ENCODE data around the gene CHRNA7. TPM values are rescaled to one million over a fixed set of nuclear protein-coding genes. Genes with fewer than 3 reads are reported as not detected.

Gene CHRNA7
- total RNA-seq, 2 experiments from 2014 or later: not detected

DNA sequence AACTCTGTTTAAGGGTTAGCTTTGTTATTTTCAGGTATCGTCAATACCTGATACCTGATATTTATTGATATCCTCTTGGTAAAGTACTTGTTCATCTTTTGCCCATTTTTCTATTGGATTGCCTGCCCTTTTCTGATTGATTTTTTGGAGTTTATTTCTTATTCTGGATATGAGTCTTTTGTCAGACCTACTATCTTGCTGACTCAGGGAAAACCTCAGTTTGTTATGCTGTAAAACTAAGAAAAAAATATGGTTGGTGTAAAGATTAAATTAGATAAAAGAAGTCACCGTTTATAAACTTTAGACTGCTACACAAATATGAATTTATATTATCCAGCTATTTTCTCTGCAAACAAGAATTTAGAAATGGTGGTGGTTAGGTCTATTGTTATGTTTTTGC lies 65.9 kb downstream of the CHRNA7 start:
- no peak for DNase-seq
- no peaks in the 10 kb centered on the region for H3K36me3 Mint-ChIP-seq
- CTCF ChIA-PET: no interaction called here
- POLR2A ChIA-PET: no interaction called here
- no peak overlapping the region for H3K4me3 Mint-ChIP-seq
- H3K4me1 Mint-ChIP-seq (ENCODE audit: low read depth): no peaks in the 10 kb centered on the region
- no peak overlapping the region for H3K27ac Mint-ChIP-seq
- H3K9me3 Mint-ChIP-seq: no peaks in the 10 kb centered on the region
- peaks cover 21% of the 10 kb centered on the region for H3K27me3 Mint-ChIP-seq
- intact Hi-C loops (cut with micrococcal nuclease): no loop called here

DNA sequence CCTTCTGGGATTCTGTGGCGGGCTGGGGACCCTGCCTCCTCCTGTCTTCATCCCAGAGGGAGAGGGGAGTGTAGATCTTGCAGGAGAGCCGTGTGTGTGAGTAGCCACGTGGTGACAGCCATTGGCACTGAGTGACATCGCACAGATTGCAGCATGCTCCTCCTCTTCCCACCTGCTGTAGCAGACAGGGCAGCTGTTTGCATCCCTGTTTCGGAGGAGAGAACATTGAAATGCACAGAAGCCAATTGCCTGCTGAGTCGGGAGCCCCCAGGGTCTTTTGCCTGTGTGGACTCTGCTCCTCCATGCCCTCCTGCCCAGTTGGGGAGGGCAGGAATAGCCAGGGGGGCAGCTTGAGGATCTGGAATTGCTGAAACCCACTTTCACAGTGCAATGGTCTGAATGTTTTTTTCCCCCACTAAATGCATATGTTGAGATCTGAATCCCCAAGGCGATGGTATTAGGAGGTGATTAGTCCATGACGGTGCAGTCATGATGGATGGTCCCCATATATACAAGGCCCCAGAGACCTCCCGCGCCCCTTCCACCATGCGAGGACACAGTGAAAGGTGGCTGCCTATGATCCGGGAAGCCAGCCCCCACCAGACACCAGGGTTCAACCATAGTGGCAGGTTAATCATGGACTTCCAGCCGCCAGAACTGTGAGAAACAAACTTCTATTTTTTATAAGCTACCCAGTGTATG lies 66.8 kb downstream of the CHRNA7 start:
- no peak overlapping the region for H3K27ac Mint-ChIP-seq
- DNase-seq: no peak
- CTCF ChIA-PET: no interaction called here
- no peaks in the 10 kb centered on the region for H3K9me3 Mint-ChIP-seq
- intact Hi-C loops (cut with micrococcal nuclease): no loop called here
- H3K4me3 Mint-ChIP-seq: no peak overlapping the region
- POLR2A ChIA-PET: no interaction called here
- H3K4me1 Mint-ChIP-seq (ENCODE audit: low read depth): no peaks in the 10 kb centered on the region
- no peaks in the 10 kb centered on the region for H3K36me3 Mint-ChIP-seq
- peaks cover 21% of the 10 kb centered on the region for H3K27me3 Mint-ChIP-seq

DNA sequence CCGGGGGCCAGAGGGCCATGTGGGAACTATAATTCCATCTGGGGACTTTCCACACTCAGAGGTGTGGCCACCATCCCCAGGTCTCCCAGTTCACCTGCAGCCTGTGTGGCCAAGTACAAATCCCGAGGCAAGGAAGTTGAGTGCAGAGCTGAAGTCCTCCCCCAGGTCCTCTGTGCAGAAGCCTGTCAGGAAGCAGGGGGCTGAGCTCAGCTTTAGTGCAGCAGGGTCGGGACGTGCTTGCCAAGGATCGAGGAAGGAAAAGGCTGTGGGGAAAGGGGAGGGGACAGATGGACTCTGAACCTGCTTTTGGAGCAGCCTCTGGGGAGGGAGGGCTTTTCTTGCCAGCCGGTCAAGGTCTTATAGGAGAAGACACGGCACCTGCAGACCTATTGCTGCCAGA lies 67.7 kb downstream of the CHRNA7 start:
- Mint-ChIP-seq H3K4me1 (ENCODE audit: low read depth) (no peaks in the 10 kb centered on the region), H3K9me3 (no peaks in the 10 kb centered on the region), H3K27me3 (peaks cover 22% of the 10 kb centered on the region), H3K4me3 (no peak overlapping the region), H3K36me3 (no peaks in the 10 kb centered on the region), H3K27ac (no peak overlapping the region)
- POLR2A ChIA-PET: no interaction called here
- CTCF ChIA-PET: no interaction called here
- intact Hi-C loops (cut with micrococcal nuclease): no loop called here
- DNase-seq: no peak

DNA sequence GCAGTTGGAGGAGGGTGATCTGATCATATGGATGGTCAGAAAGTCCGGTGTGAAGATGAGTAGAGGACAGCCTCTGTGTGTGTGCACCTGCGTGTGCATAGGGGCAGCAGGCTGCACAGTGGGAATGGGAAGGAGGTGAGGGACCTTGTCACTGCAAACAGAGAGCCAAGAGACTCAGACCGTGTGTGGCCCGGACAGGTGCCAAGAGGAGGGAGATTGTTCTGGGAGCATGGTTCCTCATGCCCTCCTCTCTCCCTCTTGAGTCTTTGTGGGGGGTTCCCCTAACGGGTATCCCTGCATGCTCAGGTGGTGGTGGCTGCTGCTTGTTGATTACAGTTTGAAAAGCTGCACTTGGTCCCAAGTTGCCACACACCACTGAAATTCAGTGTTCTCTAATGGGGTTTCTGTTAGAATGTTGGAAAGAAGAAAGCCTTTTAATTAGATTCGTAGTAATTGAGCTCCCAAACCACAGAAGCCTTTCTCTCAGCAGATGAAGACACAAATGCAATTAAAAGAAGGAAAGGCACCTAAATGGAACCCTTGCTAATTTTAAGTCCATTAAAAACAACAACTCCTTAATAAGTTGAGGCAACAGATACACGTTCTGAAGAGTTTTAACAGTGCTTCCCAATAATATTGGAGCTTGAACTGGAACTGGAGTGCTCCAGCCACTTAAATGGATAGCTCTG lies 68.9 kb downstream of the CHRNA7 start:
- H3K4me1 Mint-ChIP-seq (ENCODE audit: low read depth): no peaks in the 10 kb centered on the region
- H3K4me3 Mint-ChIP-seq: no peak overlapping the region
- intact Hi-C loops (cut with micrococcal nuclease): no loop called here
- no peaks in the 10 kb centered on the region for H3K36me3 Mint-ChIP-seq
- H3K27ac Mint-ChIP-seq: no peak overlapping the region
- H3K9me3 Mint-ChIP-seq: no peaks in the 10 kb centered on the region
- POLR2A ChIA-PET: no interaction called here
- peaks cover 23% of the 10 kb centered on the region for H3K27me3 Mint-ChIP-seq
- CTCF ChIA-PET: no interaction called here
- no peak for DNase-seq

DNA sequence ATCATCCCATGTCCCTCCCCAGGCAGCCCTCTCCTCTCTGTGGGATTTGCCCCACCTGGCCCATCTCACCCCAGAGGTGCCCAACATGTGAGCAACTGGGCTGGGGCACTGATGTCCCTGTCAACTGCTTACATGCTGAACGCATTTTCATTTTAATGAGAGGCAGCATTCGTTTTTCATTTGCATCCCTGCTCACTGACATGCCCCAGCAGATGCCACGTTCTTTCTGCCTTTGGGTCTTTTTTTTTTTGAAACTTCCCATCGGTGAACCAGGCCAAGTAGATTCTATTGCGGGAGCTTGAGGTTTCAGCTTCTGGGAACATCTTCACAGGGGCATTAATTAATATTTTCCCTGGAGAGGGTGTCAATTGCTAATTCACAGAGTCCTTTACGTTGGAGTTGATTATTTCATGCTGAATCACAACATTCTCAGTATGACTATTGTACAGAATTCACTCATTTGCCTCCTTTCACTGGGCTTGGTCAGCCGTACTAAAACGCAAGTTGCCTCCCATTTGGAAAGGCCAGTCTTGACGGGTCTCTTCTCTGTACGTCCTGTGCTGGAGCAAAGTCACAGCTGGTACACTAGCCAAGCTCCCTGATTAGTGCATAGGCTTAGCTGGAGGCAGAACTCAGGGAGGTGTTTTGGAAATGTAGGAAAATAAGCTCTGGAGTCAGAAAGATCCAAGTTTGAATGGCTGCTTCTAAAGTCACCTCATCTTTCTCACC lies 69.8 kb downstream of the CHRNA7 start:
- no peaks in the 10 kb centered on the region for H3K4me1 Mint-ChIP-seq (ENCODE audit: low read depth)
- H3K27ac Mint-ChIP-seq: no peak overlapping the region
- H3K36me3 Mint-ChIP-seq: no peaks in the 10 kb centered on the region
- no peak overlapping the region for H3K4me3 Mint-ChIP-seq
- DNase-seq: no peak
- intact Hi-C loops (cut with micrococcal nuclease): no loop called here
- CTCF ChIA-PET: no interaction called here
- POLR2A ChIA-PET: no interaction called here
- H3K27me3 Mint-ChIP-seq: peaks cover 25% of the 10 kb centered on the region
- H3K9me3 Mint-ChIP-seq: no peaks in the 10 kb centered on the region

DNA sequence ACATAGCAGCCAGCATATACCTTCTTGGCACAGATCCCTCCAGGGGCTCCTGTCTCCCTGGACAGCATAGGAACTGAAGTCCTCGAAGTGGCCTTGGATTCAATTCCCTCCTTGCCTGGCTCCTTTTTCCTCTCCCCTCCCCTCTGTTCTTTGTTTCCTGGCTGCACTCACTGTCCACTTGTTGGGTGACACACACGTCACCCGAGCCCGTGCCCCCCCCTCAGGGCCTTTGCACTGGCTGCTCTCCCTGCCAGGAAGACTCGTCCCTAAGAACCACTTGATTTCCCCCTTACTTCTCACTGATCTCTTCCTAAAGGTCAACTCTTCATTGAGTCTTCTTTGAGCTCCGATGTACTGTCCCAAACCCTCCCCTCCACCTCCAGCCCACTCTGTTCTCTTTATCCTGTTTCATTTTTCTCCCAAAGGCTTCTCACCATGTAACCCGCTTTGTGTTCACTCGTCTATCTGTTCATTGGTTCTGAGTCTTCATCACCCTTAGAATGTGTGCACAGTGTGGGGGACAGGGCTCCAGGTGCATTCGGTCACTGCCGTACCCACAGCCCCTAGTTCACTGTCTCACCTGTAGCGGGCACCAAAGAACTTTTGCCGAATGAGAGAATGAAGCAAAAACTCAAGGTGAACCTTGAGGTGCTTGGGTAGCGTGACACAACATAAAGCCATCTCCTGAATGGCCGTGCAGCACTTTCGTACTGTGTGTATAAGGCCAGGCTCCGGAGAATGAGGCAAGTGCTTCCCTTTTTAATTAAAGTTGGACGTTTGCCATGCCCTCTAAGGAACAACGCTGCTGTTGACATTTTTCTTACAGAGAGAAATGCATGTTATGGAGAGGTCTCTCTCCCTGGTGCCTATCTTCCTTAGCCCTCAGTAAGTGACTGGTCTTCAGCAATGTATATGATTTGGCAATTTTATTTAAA lies 74.0 kb downstream of the CHRNA7 start:
- intact Hi-C loops (cut with micrococcal nuclease): no loop called here
- Mint-ChIP-seq H3K36me3 (no peaks in the 10 kb centered on the region), H3K9me3 (no peaks in the 10 kb centered on the region), H3K27me3 (peaks cover 21% of the 10 kb centered on the region), H3K4me1 (ENCODE audit: low read depth) (no peaks in the 10 kb centered on the region), H3K4me3 (no peak overlapping the region), H3K27ac (no peak overlapping the region)
- DNase-seq: no peak
- ChIA-PET CTCF (no interaction called here), POLR2A (no interaction called here)

DNA sequence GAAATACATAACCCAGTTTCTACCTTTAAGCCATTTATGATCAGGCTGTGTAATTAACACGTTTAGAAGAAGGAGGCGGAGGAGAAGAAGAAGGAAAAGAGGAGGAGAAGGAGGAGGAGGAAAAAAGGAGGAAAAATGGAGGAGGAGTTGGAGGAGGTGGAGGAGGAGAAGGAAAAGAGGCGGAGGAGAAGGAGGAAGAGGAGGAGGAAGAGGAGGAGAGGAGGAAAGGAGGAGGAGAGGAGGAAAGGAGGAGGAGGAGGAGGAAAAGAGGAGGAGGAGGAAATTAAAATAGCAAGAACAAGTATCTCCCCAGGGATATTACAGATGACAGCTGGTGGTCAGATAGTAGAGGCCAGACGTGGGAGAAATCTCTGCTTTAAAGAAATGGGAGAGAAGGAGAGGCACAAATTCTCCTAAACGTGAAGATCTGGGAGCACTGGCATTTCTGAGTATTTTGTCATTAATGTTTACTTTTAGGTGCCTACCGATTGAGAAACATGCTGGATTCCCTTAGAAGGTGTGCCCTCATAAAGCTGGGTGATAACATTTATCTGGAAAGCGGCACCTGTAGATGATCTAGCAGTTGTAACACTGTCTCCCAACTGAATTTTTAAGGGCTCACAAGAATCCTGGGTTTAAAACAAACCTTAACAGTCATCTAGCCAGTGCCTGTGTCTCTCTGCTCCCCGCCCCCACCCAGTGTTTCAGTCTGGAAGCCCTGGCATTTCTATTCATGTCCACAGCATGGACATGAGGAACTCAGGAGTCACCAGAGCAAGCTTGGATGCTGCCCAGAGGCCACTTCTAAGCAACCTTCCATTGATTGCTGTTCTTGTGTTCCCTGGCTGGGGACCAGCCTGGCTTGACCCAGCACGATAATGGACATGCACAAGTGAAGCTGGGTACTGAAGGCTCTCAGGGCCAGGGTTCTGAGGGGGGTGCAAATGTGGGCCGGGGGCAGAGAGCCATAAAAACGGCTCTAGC lies 75.2 kb downstream of the CHRNA7 start:
- Mint-ChIP-seq H3K9me3 (no peaks in the 10 kb centered on the region), H3K4me3 (no peak overlapping the region), H3K36me3 (no peaks in the 10 kb centered on the region), H3K27me3 (peaks cover 20% of the 10 kb centered on the region), H3K27ac (no peak overlapping the region), H3K4me1 (ENCODE audit: low read depth) (no peaks in the 10 kb centered on the region)
- intact Hi-C loops (cut with micrococcal nuclease): no loop called here
- CTCF ChIA-PET: no interaction called here
- POLR2A ChIA-PET: no interaction called here
- no peak for DNase-seq

DNA sequence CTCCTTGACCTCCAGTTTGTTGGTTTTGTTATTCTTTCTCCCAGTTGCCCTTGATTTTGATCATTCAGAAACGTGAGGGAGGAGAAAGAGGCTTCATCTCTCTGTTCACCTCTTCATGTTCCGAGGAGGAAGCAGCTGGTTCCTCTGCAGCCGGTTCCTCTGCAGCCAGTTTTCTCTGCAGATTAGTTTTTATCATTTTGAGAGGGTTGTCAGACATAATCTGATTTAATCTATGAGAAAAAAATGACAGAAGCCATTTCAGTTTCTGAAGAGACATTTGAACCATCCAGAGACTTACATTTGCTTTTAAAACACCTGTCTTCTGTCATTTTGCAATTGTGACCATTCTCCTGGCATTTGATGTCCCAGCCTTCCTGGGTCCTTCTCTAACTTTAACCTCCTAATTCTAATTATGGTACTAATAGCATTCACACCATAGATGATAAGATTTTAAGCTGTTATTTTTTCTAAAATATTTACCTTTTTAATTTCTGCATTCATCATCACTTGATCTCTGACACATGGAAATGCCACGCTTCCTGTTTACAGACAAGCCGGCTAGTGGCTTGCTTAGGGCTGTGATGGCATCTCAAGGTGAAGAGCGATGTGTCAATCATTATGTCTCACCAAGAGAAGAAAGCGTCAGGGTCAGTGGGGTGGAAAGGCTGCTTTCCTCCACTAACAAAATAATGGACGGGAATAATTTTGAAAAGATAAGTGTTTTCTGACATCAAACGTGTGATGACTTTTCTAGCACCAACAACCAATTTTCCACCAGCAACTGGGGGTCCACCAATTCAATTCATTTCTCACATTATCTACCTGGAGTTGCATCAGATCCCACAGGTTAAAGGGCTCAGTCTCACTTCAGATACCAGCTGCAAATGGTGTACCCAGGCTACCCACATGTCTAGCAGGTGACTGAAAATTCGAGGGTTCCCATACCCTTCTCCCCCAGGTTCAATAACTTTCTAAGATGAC lies 76.4 kb downstream of the CHRNA7 start:
- Mint-ChIP-seq H3K9me3 (no peaks in the 10 kb centered on the region), H3K4me3 (no peak overlapping the region), H3K27ac (no peak overlapping the region), H3K36me3 (no peaks in the 10 kb centered on the region), H3K4me1 (ENCODE audit: low read depth) (no peaks in the 10 kb centered on the region), H3K27me3 (peaks cover 20% of the 10 kb centered on the region)
- no peak for DNase-seq
- ChIA-PET CTCF (no interaction called here), POLR2A (no interaction called here)
- intact Hi-C loops (cut with micrococcal nuclease): no loop called here

DNA sequence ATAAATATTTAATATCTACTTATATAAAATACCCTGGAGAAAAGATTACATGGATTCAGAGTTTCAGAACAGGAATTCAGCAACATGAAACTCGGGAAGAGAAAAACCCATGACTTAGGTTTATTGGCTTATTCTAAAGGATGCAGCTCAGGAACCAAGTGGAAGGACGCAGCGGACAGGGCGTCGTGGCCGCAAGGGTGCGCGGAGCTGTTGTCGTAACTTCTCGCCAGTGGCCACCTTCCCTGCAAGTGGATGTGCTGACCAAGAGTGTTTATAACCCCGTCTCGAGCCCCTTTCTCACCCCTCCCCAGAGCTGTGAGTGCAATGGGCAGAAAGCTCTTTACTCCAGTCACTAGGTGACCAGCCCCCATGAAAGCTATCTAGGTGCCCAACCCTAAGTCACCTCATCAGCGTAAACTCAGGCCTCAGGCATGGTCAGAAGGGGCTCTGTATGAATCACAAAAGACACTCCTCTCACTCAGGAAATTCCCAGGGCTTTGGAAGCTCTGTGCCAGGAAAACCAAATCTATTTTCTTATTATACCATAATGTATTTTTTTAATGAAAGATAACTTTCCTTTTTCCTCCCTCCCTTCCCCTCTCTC lies 77.3 kb downstream of the CHRNA7 start:
- H3K4me1 Mint-ChIP-seq (ENCODE audit: low read depth): no peaks in the 10 kb centered on the region
- ChIA-PET CTCF (no interaction called here), POLR2A (no interaction called here)
- DNase-seq: no peak
- H3K27me3 Mint-ChIP-seq: peaks cover 19% of the 10 kb centered on the region
- no peaks in the 10 kb centered on the region for H3K36me3 Mint-ChIP-seq
- no peaks in the 10 kb centered on the region for H3K9me3 Mint-ChIP-seq
- no peak overlapping the region for H3K27ac Mint-ChIP-seq
- no peak overlapping the region for H3K4me3 Mint-ChIP-seq
- intact Hi-C loops (cut with micrococcal nuclease): no loop called here

DNA sequence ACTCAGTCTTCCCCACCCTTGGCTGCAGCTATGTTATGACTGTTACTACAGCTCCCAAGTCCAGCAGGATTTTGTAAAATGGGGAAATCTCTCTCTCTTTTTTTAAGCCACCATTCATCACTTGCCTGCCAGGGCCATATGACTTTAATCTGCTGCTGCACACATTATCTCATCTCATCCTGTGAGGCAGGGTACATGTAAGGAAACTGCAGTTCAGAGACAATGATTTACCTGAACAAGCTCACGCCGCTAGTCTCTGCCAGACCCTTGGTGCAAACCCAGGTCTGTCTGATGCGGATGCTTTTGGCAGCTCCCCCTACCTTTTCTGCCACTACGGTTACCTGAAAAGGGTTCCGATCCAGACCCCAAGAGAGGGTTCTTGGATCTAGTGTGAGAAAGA lies 78.3 kb downstream of the CHRNA7 start:
- CTCF ChIA-PET: no interaction called here
- Mint-ChIP-seq H3K4me1 (ENCODE audit: low read depth) (no peaks in the 10 kb centered on the region), H3K36me3 (no peaks in the 10 kb centered on the region), H3K27ac (no peak overlapping the region), H3K27me3 (peaks cover 18% of the 10 kb centered on the region), H3K9me3 (no peaks in the 10 kb centered on the region), H3K4me3 (no peak overlapping the region)
- intact Hi-C loops (cut with micrococcal nuclease): no loop called here
- no peak for DNase-seq
- POLR2A ChIA-PET: no interaction called here

Measured in activated CD4-positive, alpha-beta memory T cell treated with anti-CD3 and anti-CD28 coated beads for 36 hours (primary cell).